Activated naive CD4-positive, alpha-beta T cell treated with anti-CD3 and anti-CD28 coated beads, Interleukin-2, amount 50 U/mL, for 24 hours (primary cell): ENCODE data around the gene CST3.
"Not testable (repeated sequence)": the region's sequence is repeated elsewhere in the genome, so short reads cannot be mapped to it uniquely, and the experiment has no call there.

Experiments
- H3K27ac Mint-ChIP-seq: one replicate; pipeline ENCODE4 v1.8.0; 2021; ENCODE audit warnings: mild to moderate bottlenecking, mixed read lengths
- H3K27me3 Mint-ChIP-seq: one replicate; pipeline ENCODE4 v1.8.0; 2021; ENCODE audit warnings: mixed read lengths
- H3K36me3 Mint-ChIP-seq: one replicate; pipeline ENCODE4 v1.8.0; 2021; ENCODE audit warnings: mixed read lengths
- H3K4me1 Mint-ChIP-seq: one replicate; pipeline ENCODE4 v1.8.0; 2021; ENCODE audit warnings: mixed read lengths
- H3K4me3 Mint-ChIP-seq: one replicate; pipeline ENCODE4 v1.8.0; 2021; ENCODE audit warnings: mild to moderate bottlenecking, mixed read lengths
- H3K9me3 Mint-ChIP-seq: one replicate; pipeline ENCODE4 v1.8.0; 2021; ENCODE audit warnings: mixed read lengths

CST3 gene

DNA sequence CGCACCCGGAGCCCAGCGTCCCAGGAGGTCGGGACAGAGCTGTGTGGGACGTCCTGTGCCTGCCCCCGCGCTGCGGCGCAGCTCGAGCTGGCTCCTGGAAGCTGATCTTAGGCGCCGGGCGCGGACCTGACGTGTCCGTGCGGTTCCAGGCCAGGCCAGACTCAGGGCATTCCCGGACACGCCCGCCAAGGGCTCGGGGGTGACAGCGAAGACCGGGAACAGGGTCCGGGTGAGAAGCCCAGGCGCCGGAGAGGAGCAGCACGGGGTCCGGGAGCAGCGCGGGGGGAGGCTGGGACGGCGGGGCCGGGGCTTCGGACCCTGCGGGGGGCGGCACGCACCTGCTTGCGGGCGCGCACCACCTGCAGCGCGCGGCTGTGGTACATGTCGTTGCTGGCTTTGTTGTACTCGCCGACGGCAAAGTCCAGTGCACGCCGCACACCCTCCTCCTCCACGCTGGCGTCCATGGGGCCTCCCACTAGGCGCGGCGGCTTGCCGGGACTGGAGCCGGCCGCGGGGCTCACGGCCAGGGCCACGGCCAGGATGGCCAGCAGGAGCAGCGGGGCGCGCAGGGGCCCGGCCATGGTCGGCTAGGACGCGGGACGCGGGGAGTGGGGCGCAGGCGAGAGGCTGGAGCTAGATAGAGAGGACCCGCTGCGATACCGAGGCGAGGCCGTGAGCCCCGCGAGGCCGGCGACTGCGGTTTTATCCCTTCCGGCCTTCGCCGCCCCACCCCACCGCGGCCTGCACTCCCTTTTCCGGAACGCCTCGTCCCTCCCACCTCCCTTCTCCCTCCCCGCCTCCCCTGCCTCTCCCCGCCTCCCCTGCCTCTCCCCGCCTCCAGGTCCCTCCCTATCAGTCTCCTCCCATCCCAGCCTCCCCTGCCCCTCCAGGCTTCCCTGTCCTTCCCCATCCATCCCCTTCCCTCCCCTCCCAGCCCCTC, at the start of gene CST3:
TSS of gene CST3 (minus strand) at position 674 of the 940 bp plus-strand sequence. CDS start at position 581, 93 bp downstream.
- peaks cover 5% of the 10 kb centered on the region for H3K4me1 Mint-ChIP-seq
- H3K9me3 Mint-ChIP-seq: no peaks in the 10 kb centered on the region
- no peak within 1 kb of the TSS for H3K27ac Mint-ChIP-seq
- H3K27me3 Mint-ChIP-seq: peaks cover 17% of the 10 kb centered on the region
- no peaks in the 10 kb centered on the region for H3K36me3 Mint-ChIP-seq
- H3K4me3 Mint-ChIP-seq: peak within 1 kb of the TSS; percentile 61

GRCh38 chr20:23686046-23686750, 48.4 kb upstream of the CST3 start:
- Mint-ChIP-seq H3K4me1 (no peaks in the 10 kb centered on the region), H3K4me3 (no peak overlapping the region), H3K9me3 (no peaks in the 10 kb centered on the region), H3K27ac (no peak overlapping the region), H3K27me3 (peaks cover 5% of the 10 kb centered on the region), H3K36me3 (no peaks in the 10 kb centered on the region)

GRCh38 chr20:23685529-23685896, 47.8 kb upstream of the CST3 start:
- H3K4me3 Mint-ChIP-seq, H3K27ac Mint-ChIP-seq, H3K27me3 Mint-ChIP-seq, H3K4me1 Mint-ChIP-seq, H3K36me3 Mint-ChIP-seq, H3K9me3 Mint-ChIP-seq: not testable (repeated sequence)

DNA sequence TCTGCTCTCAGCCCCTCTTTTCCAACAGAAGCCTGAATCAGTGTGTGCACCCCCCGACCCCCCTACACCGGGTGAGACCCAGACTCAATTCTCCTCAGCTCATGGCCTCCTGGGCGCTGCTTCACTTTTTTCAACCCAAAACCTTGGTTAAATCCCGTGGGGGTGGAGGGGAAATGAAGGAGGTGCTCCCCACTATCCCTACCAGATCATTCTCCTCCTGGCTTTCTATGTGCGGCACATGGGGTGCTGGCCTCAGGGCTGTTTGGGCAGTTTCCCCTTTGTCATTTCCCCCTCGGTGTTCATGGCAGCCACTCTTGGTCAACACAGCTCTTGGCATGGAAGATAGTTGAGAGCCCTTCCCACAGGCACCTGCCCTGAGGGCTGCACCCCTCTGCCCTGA, 46.5 kb upstream of the CST3 start:
- Mint-ChIP-seq H3K27me3 (peaks cover 12% of the 10 kb centered on the region), H3K27ac (no peak overlapping the region), H3K36me3 (no peaks in the 10 kb centered on the region), H3K4me1 (no peaks in the 10 kb centered on the region), H3K4me3 (no peak overlapping the region), H3K9me3 (no peaks in the 10 kb centered on the region)

DNA sequence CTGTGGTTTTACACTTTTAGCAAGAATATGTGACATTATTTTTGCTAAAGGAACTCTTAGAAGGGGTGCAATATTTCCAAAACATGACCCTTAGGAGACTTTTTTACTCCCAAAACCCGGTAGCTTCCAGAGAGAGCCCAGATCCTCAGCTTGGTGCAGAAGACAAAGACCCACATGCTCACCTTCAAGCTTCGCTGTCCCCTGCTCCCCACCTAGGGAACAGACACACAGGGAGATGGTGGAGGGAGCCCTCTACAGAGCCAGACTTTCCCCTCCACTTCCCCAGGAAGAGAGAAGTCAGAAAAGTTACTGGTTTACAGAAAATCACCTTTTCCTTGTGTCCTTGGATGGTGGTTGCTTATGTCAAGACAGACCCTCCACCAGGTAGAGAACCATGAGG, 46.1 kb upstream of the CST3 start:
- Mint-ChIP-seq H3K4me1 (no peaks in the 10 kb centered on the region), H3K4me3 (no peak overlapping the region), H3K9me3 (no peaks in the 10 kb centered on the region), H3K27me3 (peaks cover 12% of the 10 kb centered on the region), H3K27ac (no peak overlapping the region), H3K36me3 (no peaks in the 10 kb centered on the region)

- Mint-ChIP-seq H3K9me3 (no peaks in the 10 kb centered on the region), H3K36me3 (no peaks in the 10 kb centered on the region), H3K27ac (no peak overlapping the region), H3K4me1 (no peaks in the 10 kb centered on the region), H3K4me3 (no peak overlapping the region), H3K27me3 (peaks cover 12% of the 10 kb centered on the region)
Measured at GRCh38 chr20:23683281-23683680, 45.5 kb upstream of the CST3 start.

DNA sequence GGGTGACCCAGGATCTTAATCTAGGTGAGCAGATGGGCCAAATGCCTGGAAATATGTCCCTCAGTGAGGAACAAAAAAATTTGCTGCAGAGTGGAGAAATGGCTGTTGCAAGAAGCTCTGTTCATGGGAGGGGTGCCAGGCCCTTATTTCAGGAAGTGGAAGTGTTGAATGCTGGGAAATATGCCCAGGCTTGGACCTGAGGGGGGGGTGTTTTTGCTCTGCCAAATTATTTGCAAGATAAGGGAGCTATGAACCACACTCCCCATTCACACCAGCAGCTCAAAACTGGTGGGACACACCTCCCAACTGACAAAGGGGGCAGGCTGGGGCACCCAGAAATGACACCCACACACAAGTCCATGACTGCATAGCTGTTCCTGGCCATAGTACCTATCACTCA, 42.4 kb upstream of the CST3 start:
- no peaks in the 10 kb centered on the region for H3K4me1 Mint-ChIP-seq
- H3K9me3 Mint-ChIP-seq: no peaks in the 10 kb centered on the region
- peaks cover 10% of the 10 kb centered on the region for H3K27me3 Mint-ChIP-seq
- no peak overlapping the region for H3K4me3 Mint-ChIP-seq
- no peaks in the 10 kb centered on the region for H3K36me3 Mint-ChIP-seq
- H3K27ac Mint-ChIP-seq: no peak overlapping the region

DNA sequence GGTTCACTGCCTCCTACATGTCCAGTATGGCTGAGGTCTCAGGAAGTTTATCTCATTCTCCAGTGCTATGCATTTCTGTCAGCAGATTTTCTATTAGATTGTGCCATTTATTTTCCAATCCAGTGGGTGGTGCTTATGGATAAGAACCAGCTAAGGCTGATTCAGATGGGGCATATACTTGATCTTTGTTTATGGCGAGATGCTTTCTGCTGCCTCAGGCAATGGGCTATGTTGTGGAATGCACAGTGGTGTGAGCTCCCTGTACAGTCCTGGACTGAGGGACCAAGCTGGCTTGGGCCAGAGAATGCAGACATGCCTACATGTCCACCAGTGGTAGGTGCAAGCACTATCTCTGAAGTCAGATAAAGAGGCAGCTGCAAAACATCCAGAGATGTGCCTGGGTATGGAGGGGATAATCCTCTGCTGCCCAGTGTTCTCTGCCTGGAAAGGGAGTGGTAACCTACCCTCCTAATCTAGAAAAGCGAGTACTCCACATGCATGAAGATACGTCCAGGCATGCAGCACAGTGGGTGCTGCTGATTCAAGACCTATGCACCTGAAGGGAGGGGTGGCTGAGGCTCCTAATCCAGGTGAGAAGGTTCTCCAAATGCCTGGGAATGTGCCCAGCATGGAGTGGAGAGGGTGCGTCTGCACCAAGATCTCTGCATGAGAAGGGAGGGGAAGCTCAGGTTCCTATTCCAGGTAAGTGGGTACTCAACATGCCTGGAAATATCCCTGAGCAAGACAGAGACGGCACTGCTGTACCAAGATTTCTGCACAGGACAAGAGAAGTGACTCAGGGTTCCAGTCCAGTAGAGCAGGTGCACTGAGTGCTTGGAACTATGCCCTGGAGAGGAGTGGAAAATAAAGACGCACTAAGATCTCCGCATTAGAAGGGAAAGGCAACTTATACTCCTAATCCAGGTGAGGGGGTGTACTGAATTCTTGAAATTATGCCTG, 41.7 kb upstream of the CST3 start:
- Mint-ChIP-seq H3K4me1 (no peaks in the 10 kb centered on the region), H3K36me3 (no peaks in the 10 kb centered on the region), H3K9me3 (no peaks in the 10 kb centered on the region), H3K27me3 (peaks cover 10% of the 10 kb centered on the region), H3K4me3 (no peak overlapping the region), H3K27ac (no peak overlapping the region)

- H3K36me3 Mint-ChIP-seq: no peaks in the 10 kb centered on the region
- no peak overlapping the region for H3K4me3 Mint-ChIP-seq
- no peaks in the 10 kb centered on the region for H3K4me1 Mint-ChIP-seq
- H3K27me3 Mint-ChIP-seq: peaks cover 2% of the 10 kb centered on the region
- no peak overlapping the region for H3K27ac Mint-ChIP-seq
- no peaks in the 10 kb centered on the region for H3K9me3 Mint-ChIP-seq
Measured at GRCh38 chr20:23673209-23673608, 35.5 kb upstream of the CST3 start.

- H3K27me3 Mint-ChIP-seq: peaks cover 2% of the 10 kb centered on the region
- H3K4me1 Mint-ChIP-seq: no peaks in the 10 kb centered on the region
- H3K27ac Mint-ChIP-seq: no peak overlapping the region
- no peak overlapping the region for H3K4me3 Mint-ChIP-seq
- H3K36me3 Mint-ChIP-seq: no peaks in the 10 kb centered on the region
- H3K9me3 Mint-ChIP-seq: no peaks in the 10 kb centered on the region
Measured at GRCh38 chr20:23672158-23672557, 34.4 kb upstream of the CST3 start.

- Mint-ChIP-seq H3K36me3 (no peaks in the 10 kb centered on the region), H3K9me3 (no peaks in the 10 kb centered on the region), H3K4me1 (no peaks in the 10 kb centered on the region), H3K4me3 (no peak overlapping the region), H3K27ac (no peak overlapping the region), H3K27me3 (no peaks in the 10 kb centered on the region)
Measured at GRCh38 chr20:23671479-23671878, 33.7 kb upstream of the CST3 start.

DNA sequence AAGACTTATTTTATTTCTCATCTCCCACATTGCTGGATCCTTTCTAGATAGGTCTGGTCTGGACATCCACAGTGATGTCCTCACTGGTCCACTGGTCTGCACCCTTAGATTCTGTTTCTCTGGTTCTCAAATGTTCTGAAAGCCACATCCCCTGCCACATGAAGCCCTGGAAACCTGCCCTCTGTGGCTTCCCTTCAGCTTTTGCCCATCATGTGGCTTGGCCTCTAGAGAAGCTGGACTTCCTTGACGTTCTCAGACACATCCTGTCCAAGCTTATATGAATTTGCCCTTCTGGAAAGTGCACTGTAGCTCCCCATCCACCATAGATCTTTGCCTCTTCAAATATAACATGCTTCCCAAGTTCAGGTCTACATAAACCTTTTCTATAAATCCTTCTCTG, 32.6 kb upstream of the CST3 start:
- H3K27ac Mint-ChIP-seq: no peak overlapping the region
- no peaks in the 10 kb centered on the region for H3K9me3 Mint-ChIP-seq
- H3K36me3 Mint-ChIP-seq: no peaks in the 10 kb centered on the region
- no peak overlapping the region for H3K4me3 Mint-ChIP-seq
- no peaks in the 10 kb centered on the region for H3K27me3 Mint-ChIP-seq
- no peaks in the 10 kb centered on the region for H3K4me1 Mint-ChIP-seq

GRCh38 chr20:23669866-23670265, 32.1 kb upstream of the CST3 start:
- Mint-ChIP-seq H3K36me3 (no peaks in the 10 kb centered on the region), H3K4me3 (no peak overlapping the region), H3K4me1 (no peaks in the 10 kb centered on the region), H3K27ac (no peak overlapping the region), H3K9me3 (no peaks in the 10 kb centered on the region), H3K27me3 (no peaks in the 10 kb centered on the region)

GRCh38 chr20:23669327-23669726, 31.6 kb upstream of the CST3 start:
- no peaks in the 10 kb centered on the region for H3K4me1 Mint-ChIP-seq
- H3K27me3 Mint-ChIP-seq: no peaks in the 10 kb centered on the region
- H3K27ac Mint-ChIP-seq: no peak overlapping the region
- H3K4me3 Mint-ChIP-seq: no peak overlapping the region
- no peaks in the 10 kb centered on the region for H3K36me3 Mint-ChIP-seq
- no peaks in the 10 kb centered on the region for H3K9me3 Mint-ChIP-seq

DNA sequence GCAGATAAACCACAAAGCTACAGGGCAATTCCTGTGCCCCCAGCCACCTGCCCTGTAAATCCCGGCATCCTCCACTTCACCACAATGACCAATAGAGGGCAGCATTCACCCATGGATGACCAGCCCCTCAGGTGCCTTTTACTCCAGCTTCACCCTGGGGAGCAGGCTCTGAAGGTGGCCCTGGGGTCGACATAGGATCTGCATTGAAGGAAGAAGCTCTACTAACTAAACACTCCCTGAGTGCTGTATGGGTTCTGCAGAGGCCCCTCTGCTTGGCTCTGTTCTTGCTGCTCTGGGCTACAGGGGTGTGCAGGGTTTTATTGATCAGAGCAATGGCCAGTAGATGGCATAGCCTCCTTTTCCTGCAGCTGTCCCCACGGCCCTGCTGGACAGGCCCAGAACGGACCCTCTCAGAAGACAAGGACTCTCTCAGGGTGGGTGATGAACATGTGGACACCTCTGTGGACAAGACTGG, 30.8 kb upstream of the CST3 start:
- Mint-ChIP-seq H3K4me1 (no peaks in the 10 kb centered on the region), H3K27ac (no peak overlapping the region), H3K9me3 (no peaks in the 10 kb centered on the region), H3K27me3 (no peaks in the 10 kb centered on the region), H3K4me3 (no peak overlapping the region), H3K36me3 (no peaks in the 10 kb centered on the region)
